GM19238 (cell line): ENCODE measurements around the gene CALD1.

Experiments
- DNase-seq: peaks from one replicate; pipeline ENCODE4 v3.0.0; 2011; ENCODE audit warnings: low spot score; ENCODE audit not compliant: insufficient read length

CALD1 gene

GRCh38 chr7:134891696-134892678 lies 112.6 kb downstream of the CALD1 start:
- DNase-seq: no peak

DNA sequence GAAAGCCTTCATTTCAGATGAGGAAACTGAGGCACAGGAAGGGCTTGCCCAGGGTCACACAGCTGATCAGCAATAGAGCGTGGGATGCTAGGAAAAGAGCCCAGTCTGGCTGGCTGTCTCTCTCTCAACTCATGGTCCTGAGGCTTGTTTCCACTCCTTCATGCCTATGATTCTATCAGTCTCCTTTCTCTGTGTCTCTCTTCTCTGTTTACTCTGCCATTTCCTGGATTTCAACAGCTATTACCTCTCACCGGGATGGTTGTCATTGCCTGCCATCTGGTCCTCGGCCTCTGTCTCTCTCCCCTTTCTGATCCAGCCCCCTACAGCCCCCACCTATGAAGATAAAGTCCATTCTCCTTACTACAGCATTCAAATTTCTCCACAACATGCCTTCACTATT lies 113.5 kb downstream of the CALD1 start:
- no peak for DNase-seq

DNA sequence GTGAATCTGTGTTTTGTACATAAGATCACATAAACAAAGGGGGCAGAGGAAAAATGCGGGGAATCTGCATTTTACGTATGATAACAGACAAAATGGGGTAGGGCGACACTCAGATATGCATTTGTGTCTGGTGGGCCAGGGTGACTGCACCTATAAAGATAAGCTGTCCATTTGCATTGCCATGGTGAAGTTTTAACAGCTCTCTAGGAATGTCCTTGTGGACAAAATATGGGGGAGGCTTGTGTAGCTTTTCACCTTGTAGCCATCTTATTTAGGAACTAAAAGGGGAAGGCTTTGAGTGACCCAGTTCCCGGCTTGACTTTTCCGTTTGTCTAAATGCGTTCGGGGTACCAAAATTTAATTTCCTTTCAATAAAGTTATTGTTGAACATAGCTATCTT lies 114.5 kb downstream of the CALD1 start:
- no peak for DNase-seq

DNA sequence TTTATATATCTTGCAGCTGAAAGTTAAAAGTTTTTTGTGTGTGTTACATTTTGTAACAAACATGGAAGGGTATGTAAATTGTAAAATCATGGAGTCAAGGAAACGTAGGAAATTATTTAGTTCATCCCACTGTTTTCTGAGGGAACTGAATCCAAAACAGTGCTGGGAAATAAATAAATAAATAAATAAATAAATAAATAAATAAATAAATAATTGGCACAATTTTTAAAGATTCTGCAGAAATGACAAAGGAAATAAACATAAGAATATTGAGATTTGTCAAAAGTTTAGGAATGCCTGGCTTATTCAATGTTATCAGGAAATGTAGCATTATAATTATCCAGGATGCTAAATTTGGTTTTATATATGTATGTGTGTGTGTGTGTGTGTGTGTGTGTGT lies 115.5 kb downstream of the CALD1 start:
- DNase-seq: no peak

GRCh38 chr7:134896073-134896472 lies 116.6 kb downstream of the CALD1 start:
- DNase-seq: no peak

DNA sequence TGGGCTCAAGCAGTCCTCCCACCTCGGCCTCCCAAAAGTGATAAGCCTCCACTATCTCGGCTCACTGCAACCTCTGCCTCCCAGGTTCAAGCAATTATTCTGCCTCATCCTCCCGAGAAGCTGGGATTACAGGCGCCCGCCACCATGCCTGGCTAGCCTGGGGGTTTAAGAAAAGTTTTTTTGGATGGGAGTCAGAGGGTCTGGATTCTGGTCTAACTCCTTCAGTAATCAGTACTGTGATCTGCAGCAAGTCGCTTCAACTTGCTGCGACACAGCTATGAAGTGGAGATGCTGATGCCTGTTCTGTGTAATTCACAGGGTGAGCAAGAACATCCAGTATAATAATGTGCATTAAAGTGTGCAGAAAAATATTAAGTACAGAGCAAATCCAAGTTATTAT lies 118.5 kb downstream of the CALD1 start:
- no peak for DNase-seq

GRCh38 chr7:134899729-134900128 lies 120.3 kb downstream of the CALD1 start:
- no peak for DNase-seq

- no peak for DNase-seq
These were observed 120.9 kb downstream of the CALD1 start for GRCh38 chr7:134900166-134900982.

GRCh38 chr7:134901389-134902020 lies 122.1 kb downstream of the CALD1 start:
- DNase-seq: no peak

DNA sequence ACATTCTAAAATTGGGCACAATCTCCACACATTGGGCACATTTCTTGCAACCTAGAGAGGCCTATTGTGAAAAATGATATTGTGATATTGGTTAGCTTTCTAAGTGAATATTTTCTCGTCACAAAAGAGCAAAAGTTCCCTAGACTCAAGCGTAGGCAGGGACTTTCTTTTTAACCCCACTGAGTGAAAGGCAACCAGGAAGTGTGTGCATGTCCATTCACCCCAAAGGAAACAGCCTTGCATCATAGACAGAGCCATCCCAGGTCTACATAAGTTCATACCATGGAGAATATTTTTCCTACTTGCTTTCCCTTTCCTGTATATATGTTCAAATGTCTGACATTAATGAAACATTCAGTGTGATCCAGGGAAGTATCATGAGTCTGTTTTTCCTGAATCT lies 122.6 kb downstream of the CALD1 start:
- DNase-seq: no peak

GRCh38 chr7:134903073-134903790 lies 123.8 kb downstream of the CALD1 start:
- DNase-seq: no peak

GRCh38 chr7:134905375-134905774 lies 125.9 kb downstream of the CALD1 start:
- DNase-seq: no peak

GRCh38 chr7:134907000-134907399 lies 127.6 kb downstream of the CALD1 start:
- no peak for DNase-seq

- no peak for DNase-seq
These were observed 128.2 kb downstream of the CALD1 start for GRCh38 chr7:134907639-134908038.

- no peak for DNase-seq
These were observed 128.9 kb downstream of the CALD1 start for GRCh38 chr7:134908289-134908688.

- no peak for DNase-seq
These were observed 130.9 kb downstream of the CALD1 start for GRCh38 chr7:134910214-134910890.

- no peak for DNase-seq
These were observed 131.5 kb downstream of the CALD1 start for GRCh38 chr7:134910968-134911367.

DNA sequence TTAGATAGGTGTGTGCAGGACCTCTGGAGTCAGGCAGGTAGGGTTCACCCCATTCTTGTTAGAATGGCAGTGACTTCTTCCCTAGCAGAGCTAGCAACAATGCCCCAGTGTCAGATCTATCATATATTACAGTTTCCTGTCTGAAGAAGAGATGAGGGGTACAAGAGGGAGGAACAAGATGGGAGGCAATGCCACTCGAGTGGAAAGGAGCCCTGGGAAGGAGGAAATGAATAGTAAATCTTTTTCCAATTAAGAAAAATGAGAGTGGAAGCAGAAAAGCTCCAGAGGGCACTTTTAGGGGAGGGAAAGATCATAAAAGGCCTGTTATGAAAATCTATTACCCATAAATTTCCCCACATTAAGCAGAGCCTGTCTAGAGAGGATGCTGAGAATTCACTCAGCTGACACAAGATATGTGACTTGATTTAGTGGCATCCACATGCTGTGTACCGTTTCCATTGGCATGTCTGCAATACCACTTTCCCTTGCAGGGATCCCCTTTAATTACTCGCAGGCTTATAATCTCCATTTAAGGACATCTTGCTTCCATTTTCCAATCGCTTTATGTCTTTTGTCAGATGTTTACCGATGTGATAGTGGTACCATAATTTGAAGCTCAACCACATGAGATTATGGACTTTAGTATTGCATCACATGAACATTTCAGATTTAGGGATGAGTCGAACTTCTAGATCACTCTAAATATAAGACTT lies 136.9 kb downstream of the CALD1 start:
- no peak for DNase-seq

- DNase-seq: no peak
These were observed 139.8 kb downstream of the CALD1 start for GRCh38 chr7:134919240-134919641.
